ENCODE data around the gene PROK1. TPM values are rescaled to one million over a fixed set of nuclear protein-coding genes. Genes with fewer than 3 reads are reported as not detected.

The PROK1 gene
- total and polyA plus RNA-seq, 2 of the 4 experiments (the other 2 are of a cell fraction): not detected

- Histone ChIP-seq H3K27ac (ENCODE audit: insufficient read depth, low read length) (no peak overlapping the region), H3K14ac (replicated peaks; ENCODE audit: low read depth, low read length) (no peak overlapping the region), H2BK120ac (ENCODE audit: low read depth, low read length) (no peak overlapping the region), H4K8ac (ENCODE audit: low read depth in 2 of 2, low read length in 2 of 2) (no peak overlapping the region), H4K20me1 (ENCODE audit: insufficient read depth, low read length) (no peaks in the 10 kb centered on the region), H2BK5ac (ENCODE audit: low read depth, low read length, poor library complexity, severe bottlenecking) (no peak overlapping the region), H3K23ac (ENCODE audit: low read depth, low read length) (no peak overlapping the region), H3K9me1 (ENCODE audit: insufficient read depth, low read length) (no peaks in the 10 kb centered on the region; the same call in 1 of the 2 replicates), H3K36me3 (ENCODE audit: control insufficient read depth, insufficient read depth, low read length) (no peaks in the 10 kb centered on the region), H2AFZ (replicated peaks; ENCODE audit: low read length, poor library complexity) (no peak overlapping the region), H2AK5ac (ENCODE audit: low read depth, low read length) (no peak overlapping the region), H3K9me3 (ENCODE audit: control insufficient read depth, insufficient read depth, low read length) (no peaks in the 10 kb centered on the region), H3K4me3 (ENCODE audit: insufficient read depth, low read depth, low read length) (no peak overlapping the region), H3K27me3 (ENCODE audit: control insufficient read depth, insufficient read depth, low read length) (peaks cover 52% of the 10 kb centered on the region), H2AK9ac (replicated peaks; ENCODE audit: low read depth, low read length, poor library complexity) (no peak overlapping the region), H3K4me2 (ENCODE audit: low read depth, low read length) (no peak overlapping the region), H3K4me1 (ENCODE audit: control insufficient read depth, insufficient read depth, low read length) (no peaks in the 10 kb centered on the region), H2BK15ac (ENCODE audit: low read depth, low read length) (no peak overlapping the region), H3K4ac (ENCODE audit: low read depth, low read length) (no peak overlapping the region), H3K9ac (ENCODE audit: low read depth, low read length) (no peak overlapping the region), H4K91ac (ENCODE audit: insufficient read depth, low read depth, low read length) (no peak overlapping the region), H2BK20ac (ENCODE audit: low read depth, low read length) (no peak overlapping the region), H3K79me1 (ENCODE audit: low read depth in 1 of 2, low read length in 2 of 2) (no peaks in the 10 kb centered on the region), H3K56ac (ENCODE audit: extremely low read depth, insufficient read depth, low read length) (no peak overlapping the region), H3K18ac (ENCODE audit: low read depth, low read length) (no peak overlapping the region), H4K5ac (ENCODE audit: low read depth, low read length) (no peak overlapping the region)
- no CpG with 5 or more reads among the region's 4 CpGs for WGBS, 2 experiments (ENCODE audit: extremely low coverage in 2 of 2, insufficient read length in 1 of 2)
- CTCF ChIA-PET: no interaction called here
- POLR2A ChIA-PET (ENCODE audit: unreplicated experiment): no interaction called here
- DNase-seq: no peak
- ATAC-seq (ENCODE audit: low read depth): no peak
- in situ Hi-C loops (cut with MboI; ENCODE audit: low sequenced_read_pairs): no loop called here
- dilution Hi-C loops (cut with HindIII; ENCODE audit: low sequenced_read_pairs, unreplicated experiment): no loop called here
- intact Hi-C loops (cut with micrococcal nuclease): no loop called here
- BruUV-seq (replicated peaks): no TSS peak
- no peak for TF ChIP-seq MAFK (IDR thresholded peaks at IDR 0.05; ENCODE audit: low read depth, low read length)
- TF ChIP-seq MXI1 (IDR thresholded peaks at IDR 0.05; ENCODE audit: borderline replicate concordance, low read depth, low read length): no peak
- TF ChIP-seq RFX5 (IDR thresholded peaks at IDR 0.05; ENCODE audit: low read depth, low read length): no peak
- TF ChIP-seq CTCF (conservative IDR thresholded peaks at IDR 0.05; ENCODE audit: low read depth, low read length): no peak
These were observed 55.6 kb downstream of the PROK1 start for GRCh38 chr1:110506541-110506940.

Other genes starting within 250 kb of the PROK1 start
- gene KCNC4, start 240.8 kb upstream of the PROK1 start, total RNA-seq (2012; rRNA removed): 0.18 and 0.28 TPM in 2 replicates
- 1.9 and 2.3 TPM in 2 replicates for gene KCNC4, start 240.8 kb upstream of the PROK1 start, polyA plus RNA-seq (2012; rRNA removed)
- gene RBM15, start 111.8 kb upstream of the PROK1 start, total RNA-seq (2012; rRNA removed): 31.7 and 32.2 TPM in 2 replicates
- 6.2 and 6.3 TPM in 2 replicates for gene RBM15, start 111.8 kb upstream of the PROK1 start, polyA plus RNA-seq (2012; rRNA removed)
- gene SLC16A4, start 60.1 kb upstream of the PROK1 start, total RNA-seq (2012; rRNA removed): 65.2 and 73.0 TPM in 2 replicates
- gene SLC16A4, start 60.1 kb upstream of the PROK1 start, polyA plus RNA-seq (2012; rRNA removed): 20.8 and 27.7 TPM in 2 replicates
- 159 and 177 TPM in 2 replicates for gene LAMTOR5, start 43.5 kb upstream of the PROK1 start, total RNA-seq (2012; rRNA removed)
- gene LAMTOR5, start 43.5 kb upstream of the PROK1 start, polyA plus RNA-seq (2012; rRNA removed): 320 and 369 TPM in 2 replicates
- gene KCNA10, start 68.0 kb downstream of the PROK1 start, total RNA-seq (2012; rRNA removed): not detected in 2 replicates
- gene KCNA10, start 68.0 kb downstream of the PROK1 start, polyA plus RNA-seq (2012; rRNA removed): not detected in 2 replicates
- gene KCNA2, start 155.2 kb downstream of the PROK1 start, total RNA-seq (2012; rRNA removed): under 0.01 TPM in 1 of 2 replicates, not detected in the other
- not detected in 2 replicates for gene KCNA2, start 155.2 kb downstream of the PROK1 start, polyA plus RNA-seq (2012; rRNA removed)
- gene KCNA3, start 223.8 kb downstream of the PROK1 start, total RNA-seq (2012; rRNA removed): under 0.01 TPM in 2 replicates
- 0.09 TPM in 1 of 2 replicates, not detected in the other for gene KCNA3, start 223.8 kb downstream of the PROK1 start, polyA plus RNA-seq (2012; rRNA removed)